GM21360 (cell line): ENCODE measurements around the gene REPIN1.

Experiments
- ATAC-seq: cut with Tn5 transposase; IDR thresholded peaks from one replicate; pipeline ENCODE4 v1.9.1; 2021; ENCODE audit warnings: mild to moderate bottlenecking, moderate library complexity; ENCODE audit not compliant: unreplicated experiment

Gene REPIN1

DNA sequence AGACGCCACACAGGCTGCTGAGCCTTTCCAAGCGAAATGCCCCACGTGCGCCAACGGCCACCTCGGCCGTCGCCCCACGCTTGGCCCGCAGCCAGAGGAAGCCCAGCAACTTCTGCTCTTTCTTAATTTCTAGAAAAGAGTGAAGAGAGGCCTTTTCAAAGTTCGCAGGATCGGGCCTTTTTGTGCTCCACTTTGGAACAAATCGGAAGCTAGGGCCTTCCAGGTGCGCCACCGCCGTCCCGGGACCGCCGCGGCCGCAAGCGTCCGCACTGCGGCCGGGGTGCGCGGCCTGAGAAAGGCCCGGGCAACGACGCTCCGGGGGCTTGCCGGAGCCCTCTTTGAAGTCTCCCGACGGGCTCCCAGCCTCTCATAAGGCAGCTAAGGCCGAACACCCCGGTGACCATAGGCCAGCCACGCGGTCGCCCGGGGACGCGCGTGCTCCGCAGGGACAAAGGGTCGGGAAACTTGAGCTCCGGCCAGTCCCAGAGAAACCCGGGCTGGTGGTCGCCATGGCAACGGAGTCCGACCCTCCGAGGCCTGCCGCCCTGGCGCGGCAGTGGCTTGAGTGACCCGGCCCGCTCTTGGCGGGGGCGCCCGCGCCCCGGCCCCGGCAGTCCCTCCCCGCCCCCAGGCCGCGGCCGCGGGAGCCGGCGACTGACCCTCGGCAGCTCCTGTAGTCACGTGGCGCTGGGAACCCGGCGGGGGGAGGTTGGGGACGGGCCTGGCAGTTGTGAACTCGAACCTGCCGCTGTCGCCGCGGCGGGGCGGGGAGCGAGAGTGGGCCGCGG is at the start of gene REPIN1:
TSS of gene REPIN1 (plus strand) at position 727 of the 788 bp plus-strand sequence. CDS start 890 bp downstream, outside the sequence.
- peak; percentile 43 for ATAC-seq

GRCh38 chr7:150321788-150322113 is 46.9 kb upstream of the REPIN1 start:
- ATAC-seq, result no peak

DNA sequence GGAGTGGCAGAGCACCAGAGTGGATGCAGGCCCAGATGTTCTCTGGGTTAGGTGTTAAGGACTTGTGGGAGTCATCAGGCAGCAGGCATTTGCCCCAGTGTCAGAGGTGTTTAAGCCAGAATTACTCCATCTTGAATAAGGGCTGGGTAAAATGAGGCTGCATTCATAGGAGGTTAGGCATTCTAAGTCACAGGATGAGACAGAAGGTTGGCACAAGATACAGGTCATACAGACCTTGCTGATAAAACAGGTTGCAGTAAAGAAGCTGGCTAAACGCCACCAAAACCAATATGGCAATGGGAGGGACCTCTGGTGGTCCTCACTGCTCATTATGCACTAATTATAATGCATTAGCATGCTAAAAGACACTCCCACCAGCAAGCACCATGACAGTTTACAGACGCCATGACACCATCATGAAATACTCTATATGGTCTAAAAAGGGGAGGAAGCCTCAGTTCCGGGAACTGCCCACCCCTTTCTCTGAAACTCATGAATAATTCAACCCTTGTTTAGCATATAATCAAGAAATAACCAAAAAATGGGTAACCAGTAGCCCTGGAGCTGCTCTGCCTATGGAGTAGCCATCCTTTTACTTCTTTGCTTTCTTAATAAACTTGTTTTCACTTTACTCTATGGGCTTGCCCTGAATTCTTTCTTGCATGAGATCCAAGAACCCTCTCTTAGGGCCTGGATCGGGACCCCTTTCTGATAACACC is 46.3 kb upstream of the REPIN1 start:
- ATAC-seq, result no peak

DNA sequence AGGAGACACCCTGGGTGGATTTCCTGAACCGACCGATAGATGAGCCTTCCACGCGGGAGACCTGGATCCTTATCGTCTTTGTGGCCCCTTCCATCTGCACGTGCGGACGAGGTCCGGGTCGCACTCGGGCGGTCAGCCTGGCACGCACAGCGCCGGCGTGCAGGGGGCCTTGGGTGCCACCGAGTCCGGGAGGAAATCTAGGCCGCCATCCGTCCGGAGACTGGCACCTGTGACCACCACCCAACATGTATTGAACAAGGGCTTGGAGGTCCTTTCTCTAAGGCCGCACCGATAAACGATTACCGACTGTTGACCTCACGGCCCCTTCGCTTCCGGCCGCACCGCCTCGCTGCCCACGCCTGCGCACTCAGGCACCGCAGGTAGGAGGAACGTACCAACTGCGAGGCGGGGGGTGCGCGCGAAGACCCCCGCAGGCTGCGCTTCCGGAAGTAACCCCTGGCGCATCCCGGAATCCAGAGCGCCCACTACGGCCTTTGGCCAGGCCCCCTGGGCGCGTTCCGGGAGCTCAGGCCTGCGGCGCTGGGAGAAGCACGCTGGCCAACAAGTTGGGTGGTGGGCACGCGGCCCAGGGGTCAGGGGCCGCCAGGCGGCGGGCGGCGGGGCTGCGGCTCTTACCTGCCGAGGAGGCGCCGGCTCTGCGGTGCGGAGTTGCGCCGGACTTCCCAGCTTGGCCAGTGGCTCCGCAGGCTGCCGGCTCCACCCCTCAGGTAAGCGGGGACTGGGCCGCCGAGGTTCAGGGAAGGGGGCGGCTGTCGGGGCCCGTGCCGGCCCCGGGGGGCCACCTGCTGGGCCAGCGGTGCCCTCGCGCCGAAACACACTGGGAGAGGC is 45.6 kb upstream of the REPIN1 start, which contains the start of the genes ACTR3C and LRRC61:
TSS of gene ACTR3C (minus strand) at position 713 of the 849 bp plus-strand sequence. CDS start 28,249 bp downstream, outside the sequence.
TSS of gene LRRC61 (plus strand) at position 523 of the 849 bp plus-strand sequence. CDS start 13,507 bp downstream, outside the sequence.
- peak; percentile 47 for ATAC-seq

DNA sequence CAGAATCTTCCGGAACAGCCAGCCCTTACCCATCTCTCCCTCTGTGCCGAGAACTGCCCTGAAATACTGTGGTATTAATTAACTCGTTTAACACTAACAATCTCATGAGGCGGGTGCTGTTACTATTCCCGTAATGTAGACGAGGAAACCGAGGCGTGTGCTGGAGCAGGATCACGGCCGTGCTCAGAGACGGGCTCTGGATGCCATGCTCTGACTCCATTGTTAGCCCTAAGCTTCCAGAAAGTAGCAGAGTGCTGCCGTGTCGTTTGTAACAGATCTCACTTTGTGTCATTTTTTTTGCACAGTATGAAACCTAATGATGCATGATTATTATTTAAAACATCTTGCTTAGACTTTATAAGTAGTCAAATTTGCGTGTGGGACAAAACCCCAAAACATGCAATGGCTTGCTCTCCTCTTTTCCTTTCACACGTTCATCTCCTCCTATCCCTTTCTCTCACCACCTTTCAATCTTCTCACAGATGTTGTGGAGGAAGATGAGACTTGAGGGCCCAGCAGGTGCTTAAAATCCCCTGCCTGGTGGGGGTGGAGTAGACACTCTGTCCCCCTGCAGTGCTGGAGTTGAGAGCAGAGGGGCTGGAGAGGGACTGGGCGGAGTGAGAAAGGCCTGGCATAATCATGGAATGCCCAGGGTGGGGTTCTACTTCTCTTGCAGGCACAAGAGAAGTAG is 44.8 kb upstream of the REPIN1 start:
- ATAC-seq, result peak; percentile 14

DNA sequence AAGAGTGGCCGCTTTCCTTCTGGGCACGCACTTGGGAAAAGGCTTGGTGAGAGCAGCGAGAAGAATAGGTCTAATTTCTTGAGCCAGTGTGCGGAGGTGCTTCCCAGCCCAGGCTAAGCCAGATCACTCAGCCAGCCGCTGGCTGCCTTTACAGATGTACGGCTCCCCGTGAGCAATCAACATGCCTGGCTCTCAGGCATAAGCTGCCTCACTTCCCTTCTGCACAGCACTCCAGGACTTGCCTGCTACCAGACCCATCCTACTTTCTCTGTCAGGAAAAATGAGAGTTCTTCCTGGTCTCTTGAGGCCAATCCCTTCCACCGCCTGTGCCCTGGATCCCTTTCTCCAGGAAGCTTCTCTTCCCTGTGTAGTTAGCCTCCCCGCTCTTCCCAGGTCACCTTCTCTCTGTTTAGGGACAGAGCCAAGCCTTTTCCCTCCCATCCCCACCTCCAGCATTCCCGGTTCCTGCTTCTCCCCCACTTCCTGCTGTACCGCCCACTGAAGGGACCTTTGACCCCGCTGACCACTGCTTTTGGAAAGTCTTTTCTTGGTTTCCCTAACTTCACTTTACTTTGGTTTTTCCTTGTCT is 44.2 kb upstream of the REPIN1 start:
- no peak for ATAC-seq

DNA sequence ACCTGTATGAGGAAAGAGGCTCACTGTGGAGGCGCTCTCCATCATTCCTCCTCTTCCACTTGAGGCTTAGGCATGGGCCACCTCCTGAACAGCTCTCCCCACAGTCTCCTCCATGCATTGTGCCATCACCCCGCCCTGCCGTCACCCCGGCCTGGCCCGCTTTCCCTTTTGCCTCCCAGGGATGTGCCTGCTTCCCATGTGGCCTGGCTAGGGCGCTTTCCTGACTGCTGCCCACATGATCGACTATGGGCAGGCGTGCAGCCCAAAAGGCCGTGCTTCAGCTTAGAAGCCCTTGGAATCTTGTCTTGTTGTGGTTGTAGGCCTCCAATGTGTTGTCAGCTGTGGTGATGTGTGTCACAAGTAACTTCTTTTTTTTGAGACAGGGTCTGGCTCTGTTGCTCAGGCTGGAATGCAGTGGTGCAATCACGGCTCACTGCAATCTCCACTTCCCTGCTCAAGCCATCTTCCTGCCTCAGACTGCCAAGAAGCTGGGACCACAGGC is 43.5 kb upstream of the REPIN1 start:
- ATAC-seq, result no peak

DNA sequence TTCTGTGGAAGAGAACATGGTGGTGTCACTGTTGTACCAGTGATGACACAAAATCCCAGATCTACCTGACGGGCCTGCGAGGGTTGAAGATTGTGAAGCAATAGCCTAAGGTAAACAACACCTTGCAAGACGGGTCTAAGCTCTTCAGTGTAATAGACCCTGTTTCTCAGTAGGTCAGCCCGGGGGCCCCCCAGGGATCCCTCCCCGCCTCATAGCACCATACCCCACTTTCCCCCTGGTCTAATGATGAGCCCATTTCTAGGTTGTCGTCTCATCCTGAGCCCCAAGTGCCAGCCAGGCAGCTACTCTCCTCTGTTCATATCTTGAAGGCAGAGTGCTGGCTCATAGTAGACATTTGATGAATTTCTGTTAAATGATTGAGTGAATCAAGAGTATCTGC is 42.7 kb upstream of the REPIN1 start:
- ATAC-seq, result no peak

DNA sequence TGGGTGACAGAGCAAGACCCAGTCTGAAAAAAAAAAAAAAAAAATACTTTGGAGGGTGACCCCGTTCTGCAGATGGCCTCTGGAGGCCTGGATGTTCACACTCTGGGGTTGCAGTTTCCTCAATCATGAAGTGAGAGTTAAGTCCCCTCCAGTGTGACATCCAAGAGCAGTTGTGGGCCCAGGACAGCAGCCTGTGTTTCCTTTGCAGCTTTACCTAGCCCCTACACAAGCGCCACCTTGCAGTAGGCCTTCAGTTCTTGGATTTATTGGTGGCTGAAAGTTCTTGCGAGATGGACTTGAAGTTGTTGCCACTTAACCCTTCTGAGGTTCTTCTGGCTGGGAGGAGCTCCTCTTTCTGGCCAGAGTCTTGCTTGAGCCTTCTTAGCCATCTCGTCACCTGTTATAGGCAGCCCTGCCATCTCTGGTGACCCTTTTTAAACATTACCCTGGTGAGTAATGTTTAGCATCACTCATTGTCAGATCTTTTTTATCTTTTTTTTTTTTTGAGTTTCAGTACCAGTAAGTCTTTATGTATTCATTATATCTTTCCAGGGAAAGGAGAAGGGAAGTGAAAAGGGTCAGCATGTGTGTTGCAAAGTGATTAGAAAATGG is 41.9 kb upstream of the REPIN1 start:
- ATAC-seq, result no peak

DNA sequence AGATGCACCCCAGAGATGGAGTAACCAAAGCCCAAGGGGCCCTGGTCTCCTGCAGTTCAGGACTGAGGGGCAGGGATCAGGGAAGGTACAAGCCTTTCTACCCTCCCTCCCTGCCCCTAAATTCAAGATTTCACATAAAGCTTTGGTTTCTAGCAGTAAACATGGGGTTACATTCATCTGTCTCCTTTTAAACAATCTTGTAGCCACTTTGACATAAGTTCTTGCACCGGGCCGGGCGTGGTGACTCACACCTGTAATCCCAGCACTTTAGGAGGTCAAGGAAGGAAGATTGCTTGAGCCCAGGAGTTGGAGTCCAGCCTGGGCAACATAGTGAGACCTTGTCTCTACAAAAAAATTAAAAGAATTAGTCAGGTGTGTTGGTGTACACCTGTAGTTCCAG is 41.3 kb upstream of the REPIN1 start:
- no peak for ATAC-seq

DNA sequence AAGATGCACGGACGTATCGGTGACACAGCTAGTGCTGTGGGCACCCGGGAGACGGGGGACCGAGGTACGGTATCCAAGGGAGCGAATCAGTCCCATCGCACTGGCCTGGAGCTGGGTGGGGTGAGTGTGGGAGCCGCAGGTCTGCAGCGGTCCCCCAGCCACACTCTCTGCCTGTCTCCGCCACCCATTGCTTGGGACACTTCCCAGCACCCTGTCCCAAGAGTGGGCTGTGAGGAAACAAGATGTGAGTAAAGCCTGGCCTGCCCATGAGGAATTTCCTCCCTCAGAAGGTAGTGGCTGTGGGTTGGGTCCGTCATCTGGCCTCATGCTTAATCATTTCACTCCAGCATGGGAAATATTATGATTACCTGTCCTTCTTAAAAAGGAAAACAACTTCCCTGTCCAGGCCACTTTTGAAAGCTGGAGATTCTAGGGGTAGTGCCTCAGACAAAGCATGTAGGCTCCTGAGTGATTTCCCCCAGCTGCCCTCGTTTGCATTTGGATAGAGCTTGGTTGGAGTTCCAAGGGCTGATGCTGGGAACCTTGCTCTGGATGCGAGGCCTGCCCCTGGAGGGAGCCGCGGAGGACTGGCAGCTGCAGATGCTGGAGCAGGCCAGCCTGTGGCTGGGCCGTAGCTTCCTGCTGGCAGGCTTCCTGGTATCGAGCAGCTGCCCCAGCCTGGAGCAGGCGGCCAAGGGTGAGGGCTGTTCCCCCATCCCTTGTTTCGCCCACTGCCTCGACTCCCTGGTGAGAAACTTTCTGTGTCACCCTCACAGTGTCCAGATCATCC is 39.1 kb upstream of the REPIN1 start:
- ATAC-seq, result no peak

- ATAC-seq, result no peak
Observed at GRCh38 chr7:150330211-150330885, 38.3 kb upstream of the REPIN1 start.

- no peak for ATAC-seq
Observed at GRCh38 chr7:150332852-150333635, 35.6 kb upstream of the REPIN1 start.

GRCh38 chr7:150333659-150334058 is 35.0 kb upstream of the REPIN1 start:
- no peak for ATAC-seq

GRCh38 chr7:150334108-150334507 is 34.5 kb upstream of the REPIN1 start:
- ATAC-seq, result no peak

- no peak for ATAC-seq
Observed at GRCh38 chr7:150335108-150335773, 33.4 kb upstream of the REPIN1 start.

DNA sequence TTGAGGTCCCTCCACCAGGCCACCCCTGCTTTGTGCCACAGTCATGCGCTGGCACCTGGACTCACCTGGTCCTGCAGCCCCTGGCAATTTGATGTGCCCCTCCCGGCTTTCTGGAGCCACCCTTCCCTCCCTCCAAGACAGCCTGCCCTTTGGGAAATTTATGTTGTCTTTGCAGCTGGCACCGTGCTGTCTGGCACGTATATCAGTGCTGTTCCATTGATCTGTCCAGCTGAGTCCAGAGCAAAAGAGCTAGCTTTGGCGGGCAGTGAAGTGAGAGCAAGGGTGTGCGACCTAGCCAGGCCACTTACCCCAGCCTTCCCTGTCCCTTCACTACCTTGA is 32.9 kb upstream of the REPIN1 start:
- no peak for ATAC-seq
